GM19397 (cell line): ENCODE measurements around the gene FNDC11.

Experiments
- ATAC-seq: cut with Tn5 transposase; IDR thresholded peaks from one replicate; pipeline ENCODE4 v1.9.1; 2021; ENCODE audit warnings: mild to moderate bottlenecking, moderate library complexity; ENCODE audit not compliant: unreplicated experiment

The FNDC11 gene

DNA sequence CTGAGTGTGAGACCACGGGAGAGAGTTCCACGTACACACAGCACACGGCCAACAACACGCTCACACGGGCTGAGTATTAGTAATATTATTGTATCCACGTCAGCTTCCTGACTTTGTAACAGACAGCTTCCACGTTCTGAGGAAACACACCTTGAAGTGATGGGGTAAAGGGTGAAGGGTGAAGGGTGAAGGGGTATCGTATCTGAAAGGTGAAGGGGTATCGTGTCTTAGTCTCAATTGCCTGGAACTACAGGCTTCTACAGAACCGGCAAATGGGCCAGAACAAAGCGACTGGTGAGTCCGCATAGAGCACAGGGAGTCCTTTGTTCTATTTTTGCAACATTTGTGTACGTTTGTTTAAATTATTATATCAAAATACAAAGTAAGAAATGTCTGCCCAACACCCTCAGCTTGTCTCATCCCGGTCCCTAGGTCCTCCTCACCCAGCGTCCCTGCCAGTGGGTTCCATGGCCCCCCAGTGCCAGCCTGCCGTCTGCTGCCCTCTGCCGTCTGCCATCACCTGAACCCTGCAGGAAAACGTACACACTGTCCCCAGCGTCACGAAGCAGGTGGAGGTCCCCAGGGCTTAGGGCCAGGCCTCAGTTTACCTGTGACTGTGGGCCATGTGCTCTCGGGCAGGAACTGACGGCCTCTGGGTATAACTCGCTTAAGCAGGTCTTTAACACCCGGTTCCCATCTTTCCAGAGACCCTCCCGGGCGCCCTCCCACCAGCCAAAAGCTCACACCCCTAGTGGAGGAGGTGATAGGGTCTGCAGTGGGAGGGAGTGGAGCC is 24.5 kb downstream of the FNDC11 start:
- no peak for ATAC-seq

GRCh38 chr20:63579017-63579694 is 25.2 kb downstream of the FNDC11 start:
- no peak for ATAC-seq

GRCh38 chr20:63580796-63581461 is 27.0 kb downstream of the FNDC11 start:
- ATAC-seq = no peak

- no peak for ATAC-seq
Measured at GRCh38 chr20:63582382-63583063, 28.6 kb downstream of the FNDC11 start.

GRCh38 chr20:63585616-63586565 is 31.9 kb downstream of the FNDC11 start:
- no peak for ATAC-seq

DNA sequence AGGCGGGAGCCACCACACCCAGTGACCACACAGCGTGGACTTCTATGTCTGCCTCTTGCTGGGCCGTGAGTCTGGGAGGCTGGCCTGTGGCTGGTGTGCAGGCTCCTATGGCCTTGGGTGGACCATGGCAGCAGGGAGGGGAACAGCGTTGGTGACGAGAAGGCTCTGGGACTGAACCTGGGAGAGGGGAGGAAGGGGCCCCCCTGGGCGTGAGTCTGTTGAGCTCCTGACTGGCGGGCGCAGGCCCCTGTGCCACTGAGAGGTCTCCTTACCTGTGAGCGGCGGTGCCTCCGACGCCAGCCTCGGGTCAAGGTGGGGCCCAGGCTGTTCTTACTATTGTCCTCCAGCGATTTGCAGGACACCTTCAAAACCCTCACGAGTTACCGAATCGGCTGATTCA is 32.8 kb downstream of the FNDC11 start:
- no peak for ATAC-seq

DNA sequence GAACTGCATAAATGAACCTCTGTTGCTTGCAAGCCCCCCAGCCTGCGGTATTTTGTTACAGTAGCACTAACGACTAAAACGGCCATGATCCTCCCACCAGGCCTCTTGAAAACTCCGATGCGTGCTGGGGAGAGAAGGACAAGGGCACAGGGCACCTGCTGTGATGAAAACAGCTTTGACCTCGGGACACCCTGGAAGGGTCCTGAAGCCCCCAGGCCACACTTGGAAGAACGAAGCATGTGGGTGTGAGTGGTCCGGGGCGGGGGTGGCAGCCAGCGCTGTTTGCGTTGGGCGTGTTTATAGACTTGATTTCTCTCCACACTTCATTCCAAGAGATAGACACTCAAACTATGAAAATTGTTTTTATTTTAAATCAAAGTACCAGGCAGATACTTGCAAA is 33.3 kb downstream of the FNDC11 start:
- ATAC-seq = no peak

DNA sequence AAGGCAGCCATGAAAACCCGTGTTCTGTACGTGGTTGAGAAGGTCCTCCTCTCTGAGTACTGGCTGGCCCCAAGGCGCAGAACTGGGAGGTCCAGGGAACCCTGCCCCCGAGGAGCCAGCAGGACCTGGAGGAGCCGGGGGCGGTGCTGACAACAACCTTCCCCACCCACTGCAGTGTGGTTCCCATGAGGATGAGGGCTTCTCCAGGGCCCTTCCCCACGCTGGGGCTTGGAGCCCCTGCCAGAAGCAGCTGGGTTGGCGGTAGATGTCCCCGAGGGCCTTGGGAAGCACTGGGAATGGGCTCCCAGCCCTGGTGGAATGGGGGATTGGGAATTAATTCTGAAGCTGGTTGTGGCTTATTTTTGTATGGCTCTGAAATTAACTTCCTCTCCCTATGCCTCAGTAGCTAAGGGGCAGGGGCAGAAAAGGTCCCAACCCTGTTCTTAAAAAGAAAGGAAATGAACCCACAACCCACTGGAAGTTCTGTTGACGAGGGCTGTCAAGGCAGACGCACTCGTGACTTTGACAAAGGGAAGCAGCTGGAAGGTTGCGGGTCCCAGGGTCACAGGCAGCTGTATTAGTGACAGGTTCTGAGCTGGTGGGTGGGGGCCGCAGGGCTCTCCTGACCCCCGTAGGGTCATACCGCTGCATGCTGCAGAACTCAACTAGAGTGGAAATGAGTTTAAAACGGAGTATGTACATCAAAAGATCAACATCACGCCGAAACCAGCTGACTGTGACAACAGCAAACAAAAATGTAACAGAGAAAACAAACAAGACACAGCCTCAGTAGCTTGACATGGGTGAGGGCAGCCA is 34.0 kb downstream of the FNDC11 start:
- no peak for ATAC-seq

DNA sequence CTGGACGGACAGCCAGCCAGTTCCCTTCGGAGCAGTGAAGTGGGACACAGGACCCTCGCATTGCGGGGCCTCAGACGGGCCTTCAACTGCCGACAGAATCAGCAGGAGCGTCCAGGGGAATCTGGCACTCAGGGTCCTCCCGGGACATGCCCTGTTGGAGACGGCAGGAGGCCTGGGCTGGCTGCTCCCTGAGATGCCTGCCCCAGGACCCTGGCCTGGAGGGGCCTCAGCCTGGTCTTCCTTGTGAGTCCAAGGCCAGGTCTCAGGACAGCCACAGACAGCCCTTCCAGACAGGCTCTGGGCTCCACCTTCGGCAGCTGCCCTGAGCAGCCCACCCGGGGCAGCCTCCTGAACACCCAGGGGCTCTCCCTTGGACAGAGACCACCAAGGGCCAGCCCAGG is 34.7 kb downstream of the FNDC11 start:
- ATAC-seq = no peak

- no peak for ATAC-seq
Measured at GRCh38 chr20:63589261-63590217, 35.6 kb downstream of the FNDC11 start.

GRCh38 chr20:63590218-63591146 is 36.5 kb downstream of the FNDC11 start:
- ATAC-seq = no peak

- no peak for ATAC-seq
Measured at GRCh38 chr20:63591147-63591533, 37.2 kb downstream of the FNDC11 start.

DNA sequence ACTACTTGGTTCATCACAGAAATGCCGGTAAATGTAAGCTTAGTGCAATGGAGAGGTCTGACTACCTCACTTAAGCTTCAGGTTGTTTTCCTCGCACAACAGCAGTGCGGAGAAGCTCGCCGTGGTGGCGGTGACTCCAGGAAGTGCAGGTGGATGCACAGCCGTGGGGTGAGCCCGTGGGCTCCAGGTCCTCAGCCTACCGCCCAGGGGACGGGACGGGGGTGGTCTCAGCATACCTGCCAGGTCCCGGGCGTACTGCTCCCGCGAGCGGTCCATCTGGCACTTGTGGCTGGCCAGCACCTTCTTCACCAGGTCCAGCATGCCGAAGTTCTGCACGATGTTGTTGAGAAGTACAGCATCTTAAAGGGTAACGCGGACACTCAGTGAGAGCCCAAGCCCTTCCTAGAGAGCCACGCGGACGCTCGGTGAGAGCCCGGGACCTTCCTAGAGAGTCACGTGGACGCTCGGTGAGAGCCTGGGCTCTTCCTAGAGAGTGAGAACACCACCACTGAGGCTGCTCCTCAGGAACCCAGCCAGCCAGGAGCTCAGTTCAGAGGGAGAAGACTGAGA is 37.9 kb downstream of the FNDC11 start:
- no peak for ATAC-seq

GRCh38 chr20:63592661-63593060 is 38.7 kb downstream of the FNDC11 start:
- ATAC-seq = no peak

- no peak for ATAC-seq
Measured at GRCh38 chr20:63594043-63594561, 40.1 kb downstream of the FNDC11 start.

DNA sequence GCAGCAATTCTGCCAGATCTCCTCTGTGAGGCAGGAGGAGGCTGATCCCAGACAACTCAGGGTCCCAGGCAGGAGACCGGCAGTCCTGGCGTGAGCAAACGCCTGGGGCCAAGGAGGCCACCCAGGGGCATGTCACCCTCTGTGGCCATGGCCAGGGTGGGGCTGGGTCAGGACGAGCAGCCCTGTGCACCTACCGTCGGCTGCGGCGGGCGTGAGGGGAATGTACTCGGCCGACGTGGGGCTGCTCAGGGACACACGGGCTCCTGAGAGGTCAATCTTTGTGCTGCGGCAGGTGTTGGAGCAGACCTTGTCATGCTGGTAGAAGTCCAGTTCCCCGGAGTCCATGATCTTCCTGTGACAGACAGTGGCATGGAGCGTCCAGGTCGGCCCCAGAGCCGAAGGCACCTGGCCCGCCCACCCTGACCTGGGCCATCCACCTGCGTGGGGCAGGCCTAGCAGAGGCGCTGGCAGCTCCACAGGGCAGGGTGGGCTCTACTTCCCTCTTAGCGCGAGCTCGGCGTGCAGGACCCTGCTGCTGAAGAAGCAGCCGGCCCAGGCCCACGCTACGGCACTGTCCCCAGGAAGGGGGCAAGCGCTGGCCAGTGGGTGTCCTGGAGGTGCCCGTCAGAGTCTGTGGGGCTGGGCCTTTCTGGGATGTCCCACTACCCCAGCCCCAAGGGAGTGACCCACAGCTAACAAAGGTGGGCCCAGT is 41.6 kb downstream of the FNDC11 start:
- ATAC-seq = no peak
